Activated T-cell treated with anti-CD3 and anti-CD28 coated beads for 1 hour (primary cell): Measurements from ENCODE around the gene ATP6V1G2.

Experiments
- DNase-seq: peaks from one replicate; pipeline ENCODE4 v3.0.0-alpha.2; 2020; ENCODE audit warnings: low read depth

Gene ATP6V1G2

GRCh38 chr6:31575952-31576685 is 29.7 kb upstream of the ATP6V1G2 start:
- DNase-seq = no peak

GRCh38 chr6:31575335-31575901 is 29.0 kb upstream of the ATP6V1G2 start, which contains the start of gene TNF:
TSS of gene TNF (plus strand) at chr6:31575565. CDS start at chr6:31575742, 177 bp downstream.
- peak; percentile 76 for DNase-seq

- DNase-seq = no peak
Observed at GRCh38 chr6:31574106-31575061, 28.0 kb upstream of the ATP6V1G2 start.

GRCh38 chr6:31573239-31574105 is 27.1 kb upstream of the ATP6V1G2 start:
- DNase-seq = no peak

- DNase-seq = peak; percentile 64
Observed at GRCh38 chr6:31572041-31572911, 25.9 kb upstream of the ATP6V1G2 start, which contains the start of gene LTA. TSS of gene LTA (plus strand) at chr6:31572289. CDS start at chr6:31572743, 454 bp downstream.

GRCh38 chr6:31569861-31570536 is 23.6 kb upstream of the ATP6V1G2 start:
- DNase-seq = no peak

- peak; percentile 32 for DNase-seq
Observed at GRCh38 chr6:31568537-31568961, 22.1 kb upstream of the ATP6V1G2 start.

- DNase-seq = no peak
Observed at GRCh38 chr6:31567531-31568370, 21.3 kb upstream of the ATP6V1G2 start.

GRCh38 chr6:31560697-31561058 is 14.3 kb upstream of the ATP6V1G2 start:
- no peak for DNase-seq

- peak; percentile 29 for DNase-seq
Observed at GRCh38 chr6:31559958-31560696, 13.7 kb upstream of the ATP6V1G2 start.

GRCh38 chr6:31559606-31559957 is 13.2 kb upstream of the ATP6V1G2 start:
- no peak for DNase-seq

GRCh38 chr6:31558631-31559500 is 12.5 kb upstream of the ATP6V1G2 start:
- DNase-seq = peak; percentile 51

GRCh38 chr6:31558318-31558625 is 11.9 kb upstream of the ATP6V1G2 start:
- DNase-seq = no peak

GRCh38 chr6:31557443-31558317 is 11.3 kb upstream of the ATP6V1G2 start:
- no peak for DNase-seq

GRCh38 chr6:31556307-31556706 is 9.9 kb upstream of the ATP6V1G2 start:
- no peak for DNase-seq

- DNase-seq = peak; percentile 47
Observed at GRCh38 chr6:31551371-31551770, 5.0 kb upstream of the ATP6V1G2 start.

GRCh38 chr6:31548544-31548873 is 2.1 kb upstream of the ATP6V1G2 start:
- no peak for DNase-seq
